HG03571 (cell line): ENCODE measurements around the gene GRB2.
"Not testable (repeated sequence)": the region's sequence is repeated elsewhere in the genome, so short reads cannot be mapped to it uniquely, and the experiment has no call there.

Source experiments
- ATAC-seq: cut with Tn5 transposase; IDR thresholded peaks from one replicate; pipeline ENCODE4 v1.9.1; 2021; ENCODE audit not compliant: unreplicated experiment

Gene GRB2

GRCh38 chr17:75388476-75389030 is 16.9 kb downstream of the GRB2 start:
- ATAC-seq = no peak

- no peak for ATAC-seq
Observed at GRCh38 chr17:75387771-75388170, 17.7 kb downstream of the GRB2 start.

- ATAC-seq = no peak
Observed at GRCh38 chr17:75386430-75386829, 19.0 kb downstream of the GRB2 start.

- ATAC-seq = no peak
Observed at GRCh38 chr17:75384751-75385150, 20.7 kb downstream of the GRB2 start.

GRCh38 chr17:75383842-75384195 is 21.7 kb downstream of the GRB2 start:
- no peak for ATAC-seq

- ATAC-seq = no peak
Observed at GRCh38 chr17:75380750-75381149, 24.7 kb downstream of the GRB2 start.

- ATAC-seq = no peak
Observed at GRCh38 chr17:75380315-75380714, 25.2 kb downstream of the GRB2 start.

GRCh38 chr17:75379426-75379825 is 26.1 kb downstream of the GRB2 start:
- ATAC-seq = not testable (repeated sequence)

GRCh38 chr17:75373280-75373679 is 32.2 kb downstream of the GRB2 start:
- ATAC-seq = no peak

- ATAC-seq = no peak
Observed at GRCh38 chr17:75371981-75372380, 33.5 kb downstream of the GRB2 start.

- no peak for ATAC-seq
Observed at GRCh38 chr17:75371339-75371738, 34.1 kb downstream of the GRB2 start.

GRCh38 chr17:75370286-75370915 is 35.1 kb downstream of the GRB2 start:
- ATAC-seq = no peak

GRCh38 chr17:75367838-75368789 is 37.4 kb downstream of the GRB2 start:
- ATAC-seq = not testable (repeated sequence)

GRCh38 chr17:75367312-75367711 is 38.2 kb downstream of the GRB2 start:
- no peak for ATAC-seq

GRCh38 chr17:75366432-75366831 is 39.0 kb downstream of the GRB2 start:
- ATAC-seq = no peak

GRCh38 chr17:75365931-75366275 is 39.6 kb downstream of the GRB2 start:
- ATAC-seq = no peak

- no peak for ATAC-seq
Observed at GRCh38 chr17:75365009-75365930, 40.2 kb downstream of the GRB2 start.

- ATAC-seq = no peak
Observed at GRCh38 chr17:75364078-75364477, 41.4 kb downstream of the GRB2 start.

GRCh38 chr17:75361996-75362395 is 43.5 kb downstream of the GRB2 start:
- no peak for ATAC-seq

GRCh38 chr17:75361344-75361743 is 44.1 kb downstream of the GRB2 start:
- ATAC-seq = no peak
